HCT116 (cell line): Measurements from ENCODE around the gene RANBP17.
"Not testable (repeated sequence)": the region's sequence is repeated elsewhere in the genome, so short reads cannot be mapped to it uniquely, and the experiment has no call there.

ENCODE experiments used
- CTCF ChIP-seq, 3 experiments: fragments of 200-600 bp in 1 of 3; sonication (generic) in 1 of 3; IDR thresholded peaks in 2 of 3; conservative IDR thresholded peaks in 1 of 3; 2 replicates each; pipeline ENCODE4 v1.5.1; 2012 to 2017; ENCODE audit warnings: low read depth in 2 of 3, low read length in 2 of 3, antibody characterized with exemption in 1 of 3, borderline replicate concordance in 1 of 3, control low read depth in 1 of 3, mild to moderate bottlenecking in 1 of 3, mixed read lengths in 1 of 3, mixed run types in 1 of 3, moderate library complexity in 1 of 3; ENCODE audit not compliant: insufficient read depth in 1 of 3
- POLR2A ChIP-seq: IDR thresholded peaks from 2 replicates; pipeline ENCODE4 v1.7.0; 2011; ENCODE audit warnings: borderline replicate concordance; ENCODE audit not compliant: insufficient read depth, insufficient read length; ENCODE audit errors: extremely low read depth
- RAD21 ChIP-seq: IDR thresholded peaks from 2 replicates; pipeline ENCODE4 v1.6.1; 2012; ENCODE audit warnings: low read depth, mild to moderate bottlenecking

GRCh38 chr5:171297941-171298340 is 436.1 kb downstream of the RANBP17 start:
- TF ChIP-seq CTCF (IDR thresholded peaks at IDR 0.05 in 2 of 3, conservative IDR thresholded peaks at IDR 0.05 in 1 of 3; ENCODE audit: borderline replicate concordance in 1 of 3, insufficient read depth in 1 of 3, low read depth in 2 of 3, low read length in 2 of 3); POLR2A; RAD21: not testable (repeated sequence)
